ENCODE measurements around the gene MT1HL1.
A peak's percentile ranks its signal among the peaks of the same experiment; 100 is the strongest.

The MT1HL1 gene

GRCh38 chr1:237043846-237044636, 39.8 kb upstream of the MT1HL1 start:
- Histone ChIP-seq H3K9ac (no peak overlapping the region), H3K27ac (no peak overlapping the region), H3K9me3 (ENCODE audit: control insufficient read depth, low read length) (no peaks in the 10 kb centered on the region), H3K4me2 (ENCODE audit: low read length) (no peak overlapping the region), H3K4me1 (no peaks in the 10 kb centered on the region), H3K4me3 (ENCODE audit: low read depth, low read length) (no peak overlapping the region), H3K27me3 (ENCODE audit: control insufficient read depth, insufficient read depth, low read length) (no peaks in the 10 kb centered on the region), H2AFZ (no peak overlapping the region), H3K36me3 (ENCODE audit: control insufficient read depth, insufficient read depth, low read length) (no peaks in the 10 kb centered on the region), H3K79me2 (no peaks in the 10 kb centered on the region)
- no peak for TF ChIP-seq CTCF (IDR thresholded peaks at IDR 0.05)

GRCh38 chr1:237042892-237043576, 38.8 kb upstream of the MT1HL1 start:
- H3K27me3 ChIP-seq (ENCODE audit: control insufficient read depth, insufficient read depth, low read length), result no peaks in the 10 kb centered on the region

GRCh38 chr1:237042526-237042891, 38.3 kb upstream of the MT1HL1 start:
- no peak overlapping the region for H3K27ac ChIP-seq
- no peaks in the 10 kb centered on the region for H3K27me3 ChIP-seq (ENCODE audit: control insufficient read depth, insufficient read depth, low read length)
- no peak overlapping the region for H3K4me3 ChIP-seq (ENCODE audit: low read depth, low read length)

More at GRCh38 chr1:237042892-237043576, 38.8 kb upstream of the MT1HL1 start:
- Histone ChIP-seq H3K4me3 (ENCODE audit: low read depth, low read length) (no peak overlapping the region), H3K4me2 (ENCODE audit: low read length) (peak overlapping the region; percentile 47), H3K9ac (no peak overlapping the region), H3K79me2 (no peaks in the 10 kb centered on the region), H2AFZ (no peak overlapping the region), H3K36me3 (ENCODE audit: control insufficient read depth, insufficient read depth, low read length) (no peaks in the 10 kb centered on the region), H3K4me1 (no peaks in the 10 kb centered on the region), H3K27ac (no peak overlapping the region), H3K9me3 (ENCODE audit: control insufficient read depth, low read length) (no peaks in the 10 kb centered on the region)
- TF ChIP-seq CTCF (IDR thresholded peaks at IDR 0.05), result no peak

GRCh38 chr1:237041795-237042525, 37.7 kb upstream of the MT1HL1 start, which contains the start of gene RYR2:
Gene RYR2 (plus strand): TSS chr1:237042184. CDS start chr1:237042522, 338 bp downstream.
- TF ChIP-seq CTCF (IDR thresholded peaks at IDR 0.05), result no peak
- peak within 1 kb of the TSS; percentile 47 for H3K4me2 ChIP-seq (ENCODE audit: low read length)
- H2AFZ ChIP-seq, result no peak within 1 kb of the TSS
- no peaks in the 10 kb centered on the region for H3K9me3 ChIP-seq (ENCODE audit: control insufficient read depth, low read length)
- H3K79me2 ChIP-seq, result no peaks in the 10 kb centered on the region
- no peaks in the 10 kb centered on the region for H3K27me3 ChIP-seq (ENCODE audit: control insufficient read depth, insufficient read depth, low read length)
- no peaks in the 10 kb centered on the region for H3K36me3 ChIP-seq (ENCODE audit: control insufficient read depth, insufficient read depth, low read length)
- no peaks in the 10 kb centered on the region for H3K4me1 ChIP-seq
- H3K9ac ChIP-seq, result no peak within 1 kb of the TSS
- no peak within 1 kb of the TSS for H3K4me3 ChIP-seq (ENCODE audit: low read depth, low read length)
- no peak within 1 kb of the TSS for H3K27ac ChIP-seq

More at GRCh38 chr1:237042526-237042891, 38.3 kb upstream of the MT1HL1 start:
- Histone ChIP-seq H3K9me3 (ENCODE audit: control insufficient read depth, low read length) (no peaks in the 10 kb centered on the region), H3K4me1 (no peaks in the 10 kb centered on the region), H3K4me2 (ENCODE audit: low read length) (peak overlapping the region; percentile 47), H2AFZ (no peak overlapping the region), H3K36me3 (ENCODE audit: control insufficient read depth, insufficient read depth, low read length) (no peaks in the 10 kb centered on the region), H3K79me2 (no peaks in the 10 kb centered on the region), H3K9ac (no peak overlapping the region)
- TF ChIP-seq CTCF (IDR thresholded peaks at IDR 0.05), result no peak

Measured in parathyroid adenoma (tissue), 2 donors.